ENCODE measurements around the gene AKAP1. TPM values are rescaled to one million over a fixed set of nuclear protein-coding genes. Genes with fewer than 3 reads are reported as not detected.

The AKAP1 gene
- polyA plus RNA-seq, 1 of the 3 experiments (the other 2 are of a cell fraction), result 36.3 TPM

DNA sequence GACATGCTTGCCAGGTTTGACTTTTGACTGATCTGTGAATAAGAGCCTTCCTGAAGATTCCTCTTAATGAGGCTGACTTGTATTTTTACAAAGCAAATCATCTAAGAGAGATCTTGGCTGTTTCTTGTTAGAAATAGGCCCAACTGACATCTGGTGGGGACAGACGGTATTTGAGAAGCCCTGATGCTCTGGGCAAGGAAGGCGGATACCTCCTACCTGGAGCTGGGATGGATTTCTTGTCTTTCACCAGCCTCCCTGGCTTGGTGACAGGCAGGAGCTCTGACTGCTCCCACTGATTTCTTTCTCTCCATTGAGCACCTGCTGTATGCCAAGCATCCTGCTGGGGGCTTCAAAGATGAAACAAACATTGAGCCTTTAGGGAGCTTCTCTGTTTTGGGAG is 40.4 kb downstream of the AKAP1 start:
- Histone ChIP-seq H3F3A (replicated peaks; ENCODE audit: insufficient read depth) (peaks cover 7% of the 10 kb centered on the region), H3K27me3 (ENCODE audit: insufficient read depth) (no peaks in the 10 kb centered on the region), H3K9ac (no peak overlapping the region), H3K9me3 (no peaks in the 10 kb centered on the region), H3K9me2 (no peaks in the 10 kb centered on the region), H4K20me1 (ENCODE audit: insufficient read depth) (no peaks in the 10 kb centered on the region), H3K4me3 (ENCODE audit: low read depth in 2 of 2, low read length in 1 of 2) (no peak overlapping the region), H3K36me3 (replicated peaks in 1 of 2; ENCODE audit: control insufficient read depth in 1 of 2, insufficient read depth in 2 of 2, low read length in 1 of 2) (peaks cover 3 to 11% of the 10 kb centered on the region in 2 experiments), H3K27ac (ENCODE audit: low read depth in 2 of 2, low read length in 1 of 2) (no peak overlapping the region), H3K4me1 (ENCODE audit: control insufficient read depth in 1 of 2, insufficient read depth in 2 of 2, low read depth in 1 of 2, low read length in 1 of 2) (peaks cover 0 to 17% of the 10 kb centered on the region in 2 experiments; a peak in 1 of 4 replicates), H3K79me2 (ENCODE audit: insufficient read depth) (no peaks in the 10 kb centered on the region), H2AFZ (ENCODE audit: low read depth) (no peak overlapping the region), H3K4me2 (no peak overlapping the region)
- TF ChIP-seq NRF1 (IDR thresholded peaks at IDR 0.05; ENCODE audit: low read depth, low read length) (no peak), ELF1 (IDR thresholded peaks at IDR 0.05) (no peak), YY1 (IDR thresholded peaks at IDR 0.05; ENCODE audit: low read depth) (no peak)
- ChIA-PET CTCF (interaction anchor here (1.1 to 7.6 kb wide), 7 partner anchors 11 to 732 kb away, joined by 3 to 79 read pairs (median 6); no protein-coding TSS in a partner anchor), POLR2A (no interaction called here)
- DNase-seq, result no peak
- 100% methylated on average over 2 of the region's 2 CpGs for WGBS (ENCODE audit: low lambda C conversion rate)

DNA sequence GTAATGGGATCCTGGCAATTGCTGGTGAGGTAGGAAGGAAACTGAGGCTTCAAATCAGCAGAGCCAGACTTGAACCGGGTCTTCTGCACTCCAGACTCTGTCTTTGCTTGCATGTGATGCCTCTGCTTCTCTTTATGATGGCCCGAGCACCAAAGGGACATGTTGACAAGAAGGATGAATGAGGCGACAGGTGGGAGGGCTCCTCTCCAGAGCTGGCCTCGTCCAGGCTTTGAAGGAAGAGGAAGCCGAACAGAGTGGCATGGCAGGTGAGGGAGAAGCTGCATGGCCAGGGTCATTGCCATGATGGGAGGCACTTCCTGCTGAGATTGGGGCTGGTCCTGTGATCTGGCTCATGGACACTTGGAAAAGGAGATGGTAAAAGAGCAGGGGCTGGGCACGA is 40.8 kb downstream of the AKAP1 start:
- H3K36me3 ChIP-seq (replicated peaks in 1 of 2; ENCODE audit: control insufficient read depth in 1 of 2, insufficient read depth in 2 of 2, low read length in 1 of 2), result peaks cover 0 to 7% of the 10 kb centered on the region in 2 experiments
- WGBS (ENCODE audit: low lambda C conversion rate), result 92% methylated on average over 6 of the region's 6 CpGs
- H3F3A ChIP-seq (replicated peaks; ENCODE audit: insufficient read depth), result peaks cover 3% of the 10 kb centered on the region
- peaks cover 0 to 18% of the 10 kb centered on the region in 2 experiments; a peak in 1 of 4 replicates for H3K4me1 ChIP-seq (ENCODE audit: control insufficient read depth in 1 of 2, insufficient read depth in 2 of 2, low read depth in 1 of 2, low read length in 1 of 2)
- ChIA-PET POLR2A (no interaction called here), CTCF (interaction anchor here (1.1 to 7.6 kb wide), 8 partner anchors 10 to 708 kb away, joined by 3 to 79 read pairs (median 6); no protein-coding TSS in a partner anchor)
- no peaks in the 10 kb centered on the region for H4K20me1 ChIP-seq (ENCODE audit: insufficient read depth)
- TF ChIP-seq RFX5 (IDR thresholded peaks at IDR 0.05; ENCODE audit: low read length) (no peak), SMC3 (IDR thresholded peaks at IDR 0.05; ENCODE audit: low read depth, low read length) (no peak), GATA2 (CRISPR knock-in tag; IDR thresholded peaks at IDR 0.05) (no peak)
- no peak overlapping the region for H3K9ac ChIP-seq
- H3K27me3 ChIP-seq (ENCODE audit: insufficient read depth), result no peaks in the 10 kb centered on the region
- no peaks in the 10 kb centered on the region for H3K79me2 ChIP-seq (ENCODE audit: insufficient read depth)
- H3K9me3 ChIP-seq, result no peaks in the 10 kb centered on the region
- no peak for DNase-seq
- no peak overlapping the region for H3K4me2 ChIP-seq
- no peaks in the 10 kb centered on the region for H3K9me2 ChIP-seq
- no peak overlapping the region for H3K4me3 ChIP-seq (ENCODE audit: low read depth in 2 of 2, low read length in 1 of 2)
- no peak overlapping the region for H3K27ac ChIP-seq (ENCODE audit: low read depth in 2 of 2, low read length in 1 of 2)
- H2AFZ ChIP-seq (ENCODE audit: low read depth), result no peak overlapping the region

DNA sequence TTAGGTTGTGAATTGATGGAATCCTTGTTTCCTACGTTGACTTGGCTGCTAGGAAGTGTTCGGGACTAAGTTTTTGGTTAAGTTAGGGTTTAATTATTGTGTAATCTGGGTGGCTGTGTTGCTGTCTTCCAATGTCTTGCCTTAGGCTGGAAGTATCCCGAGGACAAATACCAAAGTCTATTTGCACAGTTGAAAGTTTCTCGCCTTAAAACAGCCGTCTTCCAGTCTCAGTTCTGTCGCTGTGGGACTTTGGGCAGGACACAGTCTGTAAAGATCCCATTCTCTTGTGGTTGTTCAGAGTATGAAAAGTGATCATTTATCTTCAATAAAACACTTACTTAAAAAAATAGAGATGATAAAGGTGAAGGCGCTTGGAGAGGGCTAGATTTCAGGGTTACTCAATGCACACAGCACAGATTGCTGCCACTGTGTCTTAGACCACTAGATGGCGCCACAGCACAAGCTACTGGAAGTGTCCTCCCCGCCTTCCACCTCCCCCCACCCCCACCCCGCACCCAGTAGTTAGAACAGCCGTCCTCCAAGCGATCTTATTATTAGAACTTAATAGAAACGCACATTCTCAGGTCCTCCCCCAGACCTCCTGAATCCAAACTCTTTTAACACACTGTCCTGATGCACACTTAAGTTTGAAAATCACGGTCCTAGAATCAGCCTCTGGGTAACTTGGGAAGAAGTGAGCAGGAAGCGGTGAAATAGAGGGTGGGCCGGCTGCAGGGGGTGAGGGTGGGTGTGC is 45.8 kb downstream of the AKAP1 start:
- Histone ChIP-seq H3K9me3 (no peaks in the 10 kb centered on the region), H3K4me1 (ENCODE audit: control insufficient read depth in 1 of 2, insufficient read depth in 2 of 2, low read depth in 1 of 2, low read length in 1 of 2) (peaks cover 0 to 12% of the 10 kb centered on the region in 2 experiments; a peak in 1 of 4 replicates), H3F3A (replicated peaks; ENCODE audit: insufficient read depth) (peaks cover 6% of the 10 kb centered on the region), H3K79me2 (ENCODE audit: insufficient read depth) (no peaks in the 10 kb centered on the region), H3K9me2 (no peaks in the 10 kb centered on the region), H3K36me3 (replicated peaks in 1 of 2; ENCODE audit: control insufficient read depth in 1 of 2, insufficient read depth in 2 of 2, low read length in 1 of 2) (no peaks in the 10 kb centered on the region), H3K27me3 (ENCODE audit: insufficient read depth) (no peaks in the 10 kb centered on the region), H2AFZ (ENCODE audit: low read depth) (peak overlapping the region; percentile 87), H3K4me2 (peak overlapping the region; percentile 73; the same call in 1 of the 2 replicates), H3K4me3 (ENCODE audit: low read depth in 2 of 2, low read length in 1 of 2) (peak overlapping the region; percentile 28 to 46; a peak in 2 of 4 replicates), H3K9ac (no peak overlapping the region), H3K27ac (ENCODE audit: low read depth in 2 of 2, low read length in 1 of 2) (peak overlapping the region in 1 of 2 experiments; percentile 50; a peak in 1 of 4 replicates), H4K20me1 (ENCODE audit: insufficient read depth) (no peaks in the 10 kb centered on the region)
- WGBS (ENCODE audit: low lambda C conversion rate), result 34% methylated on average over 16 of the region's 16 CpGs
- ChIA-PET CTCF (interaction anchor here (0.6 to 7.6 kb wide), 15 partner anchors 9 to 869 kb away, joined by 3 to 79 read pairs (median 3); no protein-coding TSS in a partner anchor), POLR2A (interaction anchor here (1.0 kb wide), 1 partner anchor 702 kb away, joined by 3 read pairs; no protein-coding TSS in a partner anchor)
- DNase-seq, result peak; percentile 98
- TF ChIP-seq ELF1 (IDR thresholded peaks at IDR 0.05) (no peak), GATA2 (CRISPR knock-in tag; IDR thresholded peaks at IDR 0.05) (no peak), YY1 (IDR thresholded peaks at IDR 0.05; ENCODE audit: low read depth) (no peak), NRF1 (IDR thresholded peaks at IDR 0.05; ENCODE audit: low read depth, low read length) (0 out of 2 replicates have a peak, but pooled peaks have one; percentile 4), FOXJ3 (CRISPR knock-in tag; IDR thresholded peaks at IDR 0.05) (no peak), RXRA (IDR thresholded peaks at IDR 0.05; ENCODE audit: borderline replicate concordance, low read depth) (no peak), EP300 (IDR thresholded peaks at IDR 0.05; ENCODE audit: borderline replicate concordance in 1 of 2, low read depth in 1 of 2, low read length in 1 of 2) (0 out of 4 replicates have a peak, but pooled peaks of 1 of the 2 experiments have one; percentile 28), FOSL2 (IDR thresholded peaks at IDR 0.05; ENCODE audit: borderline replicate concordance, low read depth) (no peak), RAD21 (IDR thresholded peaks at IDR 0.05; ENCODE audit: low read length) (peak; percentile 92)
- TF ChIP-seq, protein P1, sequence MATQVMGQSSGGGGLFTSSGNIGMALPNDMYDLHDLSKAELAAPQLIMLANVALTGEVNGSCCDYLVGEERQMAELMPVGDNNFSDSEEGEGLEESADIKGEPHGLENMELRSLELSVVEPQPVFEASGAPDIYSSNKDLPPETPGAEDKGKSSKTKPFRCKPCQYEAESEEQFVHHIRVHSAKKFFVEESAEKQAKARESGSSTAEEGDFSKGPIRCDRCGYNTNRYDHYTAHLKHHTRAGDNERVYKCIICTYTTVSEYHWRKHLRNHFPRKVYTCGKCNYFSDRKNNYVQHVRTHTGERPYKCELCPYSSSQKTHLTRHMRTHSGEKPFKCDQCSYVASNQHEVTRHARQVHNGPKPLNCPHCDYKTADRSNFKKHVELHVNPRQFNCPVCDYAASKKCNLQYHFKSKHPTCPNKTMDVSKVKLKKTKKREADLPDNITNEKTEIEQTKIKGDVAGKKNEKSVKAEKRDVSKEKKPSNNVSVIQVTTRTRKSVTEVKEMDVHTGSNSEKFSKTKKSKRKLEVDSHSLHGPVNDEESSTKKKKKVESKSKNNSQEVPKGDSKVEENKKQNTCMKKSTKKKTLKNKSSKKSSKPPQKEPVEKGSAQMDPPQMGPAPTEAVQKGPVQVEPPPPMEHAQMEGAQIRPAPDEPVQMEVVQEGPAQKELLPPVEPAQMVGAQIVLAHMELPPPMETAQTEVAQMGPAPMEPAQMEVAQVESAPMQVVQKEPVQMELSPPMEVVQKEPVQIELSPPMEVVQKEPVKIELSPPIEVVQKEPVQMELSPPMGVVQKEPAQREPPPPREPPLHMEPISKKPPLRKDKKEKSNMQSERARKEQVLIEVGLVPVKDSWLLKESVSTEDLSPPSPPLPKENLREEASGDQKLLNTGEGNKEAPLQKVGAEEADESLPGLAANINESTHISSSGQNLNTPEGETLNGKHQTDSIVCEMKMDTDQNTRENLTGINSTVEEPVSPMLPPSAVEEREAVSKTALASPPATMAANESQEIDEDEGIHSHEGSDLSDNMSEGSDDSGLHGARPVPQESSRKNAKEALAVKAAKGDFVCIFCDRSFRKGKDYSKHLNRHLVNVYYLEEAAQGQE (IDR thresholded peaks at IDR 0.05; ENCODE audit: low read depth, low read length), result no peak
- TF ChIP-seq, protein P2, sequence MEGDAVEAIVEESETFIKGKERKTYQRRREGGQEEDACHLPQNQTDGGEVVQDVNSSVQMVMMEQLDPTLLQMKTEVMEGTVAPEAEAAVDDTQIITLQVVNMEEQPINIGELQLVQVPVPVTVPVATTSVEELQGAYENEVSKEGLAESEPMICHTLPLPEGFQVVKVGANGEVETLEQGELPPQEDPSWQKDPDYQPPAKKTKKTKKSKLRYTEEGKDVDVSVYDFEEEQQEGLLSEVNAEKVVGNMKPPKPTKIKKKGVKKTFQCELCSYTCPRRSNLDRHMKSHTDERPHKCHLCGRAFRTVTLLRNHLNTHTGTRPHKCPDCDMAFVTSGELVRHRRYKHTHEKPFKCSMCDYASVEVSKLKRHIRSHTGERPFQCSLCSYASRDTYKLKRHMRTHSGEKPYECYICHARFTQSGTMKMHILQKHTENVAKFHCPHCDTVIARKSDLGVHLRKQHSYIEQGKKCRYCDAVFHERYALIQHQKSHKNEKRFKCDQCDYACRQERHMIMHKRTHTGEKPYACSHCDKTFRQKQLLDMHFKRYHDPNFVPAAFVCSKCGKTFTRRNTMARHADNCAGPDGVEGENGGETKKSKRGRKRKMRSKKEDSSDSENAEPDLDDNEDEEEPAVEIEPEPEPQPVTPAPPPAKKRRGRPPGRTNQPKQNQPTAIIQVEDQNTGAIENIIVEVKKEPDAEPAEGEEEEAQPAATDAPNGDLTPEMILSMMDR (IDR thresholded peaks at IDR 0.05), result peak; percentile 90

Data from SK-N-SH (cell line).